Activated gamma-delta T cell treated with anti-CD3 and anti-CD28 coated beads, Interleukin-2, amount 50 U/mL, for 16 hours (primary cell): ENCODE results near the gene MAN1A1.
A peak's percentile ranks its signal among the peaks of the same experiment; 100 is the strongest.
"Not testable (repeated sequence)": the region's sequence is repeated elsewhere in the genome, so short reads cannot be mapped to it uniquely, and the experiment has no call there.

Experiments used
- DNase-seq: peaks from one replicate; pipeline ENCODE4 v3.0.0-alpha.2; 2020; ENCODE audit warnings: low read depth

MAN1A1 gene

DNA sequence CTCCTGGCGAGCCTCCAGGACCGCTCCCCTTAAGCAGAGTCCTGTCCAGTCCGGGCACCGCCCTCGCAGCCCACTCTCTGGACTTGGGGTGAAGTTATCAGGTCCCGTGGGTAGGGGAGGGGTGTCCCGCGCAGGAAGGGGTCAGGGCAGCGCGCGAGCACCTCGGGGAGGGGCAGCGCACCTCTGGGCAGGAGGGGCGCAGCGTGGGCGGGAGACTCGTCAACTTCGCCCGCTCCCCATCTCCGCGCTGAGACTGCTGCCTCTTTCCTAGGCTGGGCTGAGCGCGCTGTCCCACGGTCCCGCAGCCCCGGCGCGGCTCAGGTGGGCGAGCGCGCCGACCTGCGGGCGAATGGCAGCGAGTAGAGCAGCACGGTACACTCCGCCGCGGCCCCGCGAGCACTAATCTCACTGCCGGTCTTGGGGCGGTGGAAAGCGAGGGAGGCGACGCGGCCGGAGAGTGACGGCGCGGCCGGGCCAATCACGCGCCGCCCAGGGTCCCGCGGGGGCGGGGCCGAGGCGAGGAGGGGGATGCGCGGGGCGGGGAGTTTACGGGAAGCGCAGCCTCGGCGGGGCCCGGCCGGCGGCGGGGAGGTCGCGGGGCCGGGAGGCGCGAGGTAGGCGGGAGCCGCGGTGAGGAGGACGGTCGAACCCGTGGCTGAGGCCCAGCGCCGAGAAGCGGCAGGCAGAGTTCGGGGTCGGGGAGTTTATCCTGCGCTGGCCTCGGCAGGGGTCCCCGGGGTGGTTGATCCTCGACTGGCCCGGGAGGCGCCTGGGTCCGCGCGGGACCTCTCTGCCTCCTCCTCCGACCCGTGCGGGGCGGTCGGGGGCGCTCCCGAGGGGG is at the start of gene MAN1A1:
MAN1A1 (minus strand) TSS at position 401 of the 841 bp plus-strand sequence. CDS start 696 bp downstream, outside the sequence.
- peak; percentile 82 for DNase-seq

DNA sequence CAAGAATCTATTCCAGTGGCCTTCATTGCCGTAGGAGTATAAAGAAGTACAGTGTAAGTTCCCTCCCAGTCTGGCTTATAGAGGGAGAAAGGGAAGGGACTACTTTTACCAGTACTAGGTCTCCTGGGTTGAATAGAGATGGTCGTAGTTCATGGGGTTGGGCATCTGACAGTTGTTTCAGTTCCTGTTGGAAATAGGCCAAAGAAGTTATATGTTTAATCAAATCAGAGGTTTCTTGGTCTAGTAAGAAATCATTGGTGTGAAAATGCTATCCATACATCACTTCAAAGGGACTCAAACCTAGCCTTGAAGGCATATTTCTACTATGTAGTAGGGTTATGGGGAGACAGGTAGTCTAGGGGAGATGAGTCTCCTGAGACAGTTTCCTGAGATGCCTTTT is 45.6 kb upstream of the MAN1A1 start:
- DNase-seq = no peak

DNA sequence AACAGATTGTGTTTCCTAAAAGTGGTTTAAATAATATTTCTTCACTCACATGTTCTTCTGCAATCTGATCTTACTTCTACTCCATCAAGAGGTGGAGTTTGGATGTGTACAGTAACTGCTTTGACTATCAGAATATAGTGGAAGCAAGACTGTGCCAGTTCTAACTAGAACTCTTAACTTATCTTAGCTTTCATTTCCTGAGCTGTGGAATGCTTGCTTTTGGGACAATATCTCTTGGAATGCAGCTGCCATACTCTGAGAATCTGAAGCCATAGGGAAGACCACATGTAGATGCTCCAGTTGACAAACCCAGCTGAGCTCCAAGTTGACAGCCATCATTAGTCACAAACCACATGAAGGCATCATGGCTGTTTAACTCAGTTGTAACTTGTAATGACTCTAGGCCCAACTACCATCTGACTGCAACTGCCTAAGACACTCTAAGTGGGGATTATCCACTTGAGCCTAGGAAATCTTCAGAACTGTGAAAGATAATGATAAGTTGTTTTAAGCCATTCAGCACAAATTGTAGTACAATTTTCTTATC is 40.8 kb upstream of the MAN1A1 start:
- no peak for DNase-seq

DNA sequence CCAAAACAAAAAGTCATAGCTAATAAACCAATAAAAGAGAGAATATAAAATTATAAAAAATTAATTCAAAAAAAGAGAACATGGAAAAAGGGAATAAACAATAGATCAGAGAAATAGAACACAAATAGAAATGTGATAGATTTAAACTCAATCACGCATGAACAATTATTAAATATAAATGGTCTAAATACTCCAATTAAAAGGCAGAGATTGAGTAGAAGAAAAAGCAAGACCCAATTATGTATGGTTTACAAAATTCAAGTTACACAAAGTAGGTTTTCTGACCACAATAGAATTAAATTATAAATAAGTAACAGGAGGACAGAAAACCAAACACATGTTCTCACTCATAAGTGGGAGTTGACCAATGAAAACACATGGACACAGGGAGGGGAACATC is 36.4 kb upstream of the MAN1A1 start:
- DNase-seq = no peak

DNA sequence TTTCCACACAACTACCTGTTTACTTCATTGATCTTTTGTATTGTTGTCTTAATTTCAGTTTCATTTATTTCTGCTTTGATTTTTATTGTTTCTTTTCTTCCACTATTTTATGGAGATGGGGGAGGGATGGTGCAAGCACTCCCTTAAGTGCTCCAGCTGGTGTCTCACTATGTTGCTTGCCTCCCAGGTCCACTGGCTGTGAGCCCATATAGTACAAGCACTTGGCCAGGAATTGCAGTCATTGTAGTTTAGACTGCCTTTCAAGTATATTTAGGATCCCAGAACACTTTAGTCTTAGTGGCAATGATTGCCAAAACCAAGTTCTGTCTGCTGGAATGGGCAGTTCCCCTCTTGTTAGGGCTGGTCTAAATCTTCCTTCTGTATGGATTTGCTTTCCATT is 34.9 kb upstream of the MAN1A1 start:
- DNase-seq = no peak

GRCh38 chr6:119379809-119380208 is 30.2 kb upstream of the MAN1A1 start:
- DNase-seq = no peak

- DNase-seq = not testable (repeated sequence)
Measured at GRCh38 chr6:119377043-119377442, 27.5 kb upstream of the MAN1A1 start.

- no peak for DNase-seq
Measured at GRCh38 chr6:119370080-119370479, 20.5 kb upstream of the MAN1A1 start.

- DNase-seq = no peak
Measured at GRCh38 chr6:119368921-119369320, 19.4 kb upstream of the MAN1A1 start.

DNA sequence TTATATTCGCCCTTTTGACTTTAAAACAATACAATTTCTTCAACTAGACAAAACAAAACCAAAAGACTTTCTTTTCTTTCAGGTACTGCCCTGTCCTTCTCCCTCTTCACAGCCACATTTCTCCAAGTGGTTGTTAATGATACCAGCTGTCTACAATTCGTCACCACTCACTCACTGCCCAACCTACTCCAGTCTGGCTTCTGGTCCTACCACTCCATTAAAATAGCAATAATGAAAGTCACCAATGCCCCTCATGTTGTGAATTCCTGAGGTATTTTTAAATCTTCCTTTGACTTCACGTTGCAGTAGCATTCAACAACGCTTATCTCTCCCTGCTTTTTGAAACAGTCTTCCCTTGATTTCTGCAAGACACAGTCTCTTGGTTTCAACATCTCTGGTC is 11.6 kb upstream of the MAN1A1 start:
- DNase-seq = no peak

- no peak for DNase-seq
Measured at GRCh38 chr6:119360262-119360915, 10.8 kb upstream of the MAN1A1 start.

- no peak for DNase-seq
Measured at GRCh38 chr6:119355890-119356289, 6.3 kb upstream of the MAN1A1 start.

GRCh38 chr6:119355157-119355556 is 5.6 kb upstream of the MAN1A1 start:
- no peak for DNase-seq

DNA sequence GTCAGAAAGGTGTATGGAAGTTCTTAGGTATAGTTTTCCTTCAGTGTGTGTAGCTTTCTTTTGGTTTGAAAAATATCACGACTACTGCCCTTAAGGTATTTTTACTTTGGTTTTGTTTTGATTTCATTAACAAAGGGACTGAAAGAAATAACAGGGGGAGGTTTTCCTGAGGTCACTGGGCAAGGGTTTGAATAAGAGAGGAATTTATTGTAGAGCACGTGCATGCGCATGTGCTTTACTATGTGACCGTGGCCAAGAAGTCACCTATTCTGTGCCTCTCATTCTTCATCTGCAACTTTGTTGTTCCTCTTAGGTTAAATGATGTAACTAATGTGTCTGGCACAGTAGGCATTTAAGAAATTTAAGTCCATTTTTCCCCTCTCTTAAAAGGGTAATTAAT is 4.1 kb upstream of the MAN1A1 start:
- DNase-seq = no peak

DNA sequence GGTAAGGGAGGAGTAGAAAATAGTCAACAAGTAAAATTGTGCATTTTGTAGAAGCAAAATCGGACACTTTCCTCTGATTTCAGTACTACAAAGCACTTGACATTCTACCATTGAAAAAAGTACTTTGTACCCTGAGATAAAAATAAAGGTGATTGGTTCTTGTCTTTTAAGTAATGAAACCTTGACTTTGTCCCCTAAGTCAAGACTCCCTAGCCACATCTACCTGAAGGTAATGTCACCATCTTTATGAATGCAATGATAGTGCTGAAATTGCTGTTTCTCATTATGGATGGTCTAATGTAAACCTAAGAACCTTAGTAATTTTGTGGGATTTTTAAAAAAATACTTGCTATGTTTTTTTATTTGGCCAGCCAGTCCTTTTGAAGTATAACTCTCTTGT is 2.4 kb upstream of the MAN1A1 start:
- no peak for DNase-seq

DNA sequence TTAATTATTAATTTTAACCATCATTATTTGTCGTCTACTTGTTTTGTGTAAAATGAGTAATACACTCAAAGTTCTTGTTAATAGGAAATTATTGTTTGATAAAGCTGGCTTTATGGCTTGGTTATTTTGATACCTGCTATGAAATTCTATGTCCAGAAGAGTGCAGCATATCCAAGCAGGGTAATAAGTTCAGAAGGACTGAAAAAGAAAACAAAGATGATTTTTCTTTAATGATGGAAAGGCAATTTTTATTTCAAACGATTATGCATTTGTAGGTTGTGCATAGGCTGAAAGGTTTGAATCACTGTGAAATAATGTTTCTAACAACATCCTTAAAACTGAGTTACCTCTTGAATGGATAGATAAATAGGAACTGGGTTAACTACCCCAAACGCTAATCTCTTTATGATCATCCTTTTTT is 1.4 kb upstream of the MAN1A1 start:
- no peak for DNase-seq

DNA sequence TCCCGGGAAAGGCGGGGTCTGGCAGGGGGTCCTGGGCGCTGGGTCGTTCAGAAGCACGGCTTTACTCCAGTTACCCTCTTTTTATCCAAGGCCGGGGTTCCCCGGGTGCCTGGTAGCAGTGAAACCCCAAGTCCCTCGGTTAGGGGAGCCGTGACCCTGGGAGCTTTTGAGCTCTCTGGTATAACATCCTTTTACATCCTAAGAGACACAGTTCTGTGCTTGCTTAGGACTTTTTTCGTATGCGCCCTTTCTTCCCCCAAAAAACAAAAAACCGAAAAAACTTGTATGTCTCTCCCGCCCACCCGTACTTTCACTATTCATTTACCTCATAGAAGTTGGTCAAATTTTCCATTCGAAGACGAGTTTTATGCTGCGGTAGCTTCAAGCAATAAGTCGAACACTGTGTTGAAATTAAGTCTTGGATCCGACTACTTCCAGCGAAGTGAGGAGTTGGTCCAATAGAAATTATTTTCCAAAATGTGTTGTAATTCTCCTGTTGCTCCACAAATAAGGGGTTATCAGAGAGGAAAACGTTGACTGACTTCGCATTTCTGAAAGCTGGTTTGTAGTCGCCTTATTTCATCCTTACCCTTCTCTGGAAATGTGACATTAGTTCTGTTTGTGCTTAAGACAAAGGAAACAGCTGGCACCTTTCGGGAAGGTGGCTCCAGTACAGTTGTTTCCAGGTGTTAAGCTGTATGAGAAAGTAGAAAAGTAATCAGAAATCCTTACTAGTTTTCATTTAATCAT is 816 bp upstream of the MAN1A1 start:
- DNase-seq = peak; percentile 24

- DNase-seq = no peak
Measured at GRCh38 chr6:119348748-119349360, 707 bp downstream of the MAN1A1 start.

- DNase-seq = peak; percentile 23
Measured at GRCh38 chr6:119348096-119348747, 1.3 kb downstream of the MAN1A1 start.

- DNase-seq = no peak
Measured at GRCh38 chr6:119347466-119348095, 2.0 kb downstream of the MAN1A1 start.

GRCh38 chr6:119346936-119347335 is 2.6 kb downstream of the MAN1A1 start:
- DNase-seq = no peak
